Pons (tissue), 1 donor: ENCODE results near the gene SLC7A14.
A peak's percentile ranks its signal among the peaks of the same experiment; 100 is the strongest.

Source experiments
- DNase-seq: peaks from one replicate; pipeline ENCODE4 v3.0.0-alpha.2; 2016; ENCODE audit warnings: low spot score

Gene SLC7A14

GRCh38 chr3:170585937-170586310, at the start of gene SLC7A14:
SLC7A14 (minus strand) TSS chr3:170586075; CDS start chr3:170526936, 59,139 bp downstream.
- no peak for DNase-seq

DNA sequence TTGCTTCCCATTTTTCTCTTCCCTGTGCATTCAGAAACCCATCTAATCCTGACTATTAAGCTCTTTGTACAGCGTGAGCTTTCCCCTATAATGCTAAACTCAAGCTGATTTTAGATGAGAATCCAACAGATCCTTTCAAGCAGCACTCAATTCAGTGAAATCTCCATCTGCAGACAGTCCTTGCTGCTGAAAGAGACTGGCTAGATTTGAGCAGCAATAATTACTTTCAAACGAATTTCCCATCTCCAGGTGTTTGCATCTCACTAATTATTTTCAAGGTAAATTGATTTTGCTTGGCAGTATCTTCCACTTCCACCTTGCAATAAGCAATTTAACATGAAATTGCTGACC, 49.5 kb upstream of the SLC7A14 start:
- no peak for DNase-seq

GRCh38 chr3:170634663-170635384, 48.9 kb upstream of the SLC7A14 start:
- DNase-seq, result peak; percentile 59

- no peak for DNase-seq
Observed at GRCh38 chr3:170633573-170633972, 47.7 kb upstream of the SLC7A14 start.

- DNase-seq, result no peak
Observed at GRCh38 chr3:170632780-170633179, 46.9 kb upstream of the SLC7A14 start.

GRCh38 chr3:170631755-170632488, 46.0 kb upstream of the SLC7A14 start:
- DNase-seq, result no peak

DNA sequence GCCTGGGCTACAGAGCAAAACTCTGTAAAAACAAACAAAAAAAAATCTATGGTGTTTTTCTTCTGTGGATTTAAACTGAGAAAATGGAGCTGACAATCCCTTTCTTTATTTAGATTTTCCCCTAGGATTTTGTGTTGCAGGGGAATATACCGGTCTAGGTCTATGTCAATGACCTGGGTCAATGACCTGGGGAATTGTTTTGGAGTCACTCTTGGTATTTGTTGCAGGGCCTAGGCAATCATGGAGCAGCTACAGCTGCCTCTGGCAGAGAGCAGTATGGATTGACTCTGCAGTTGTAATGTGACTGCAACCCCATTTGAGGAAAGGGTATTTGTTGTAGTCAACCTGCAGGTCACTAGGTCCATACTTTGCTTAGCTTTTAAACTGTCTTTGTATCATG, 37.6 kb upstream of the SLC7A14 start:
- DNase-seq, result no peak

- peak; percentile 88 for DNase-seq
Observed at GRCh38 chr3:170622369-170623159, 36.7 kb upstream of the SLC7A14 start.

- no peak for DNase-seq
Observed at GRCh38 chr3:170621256-170621655, 35.4 kb upstream of the SLC7A14 start.

DNA sequence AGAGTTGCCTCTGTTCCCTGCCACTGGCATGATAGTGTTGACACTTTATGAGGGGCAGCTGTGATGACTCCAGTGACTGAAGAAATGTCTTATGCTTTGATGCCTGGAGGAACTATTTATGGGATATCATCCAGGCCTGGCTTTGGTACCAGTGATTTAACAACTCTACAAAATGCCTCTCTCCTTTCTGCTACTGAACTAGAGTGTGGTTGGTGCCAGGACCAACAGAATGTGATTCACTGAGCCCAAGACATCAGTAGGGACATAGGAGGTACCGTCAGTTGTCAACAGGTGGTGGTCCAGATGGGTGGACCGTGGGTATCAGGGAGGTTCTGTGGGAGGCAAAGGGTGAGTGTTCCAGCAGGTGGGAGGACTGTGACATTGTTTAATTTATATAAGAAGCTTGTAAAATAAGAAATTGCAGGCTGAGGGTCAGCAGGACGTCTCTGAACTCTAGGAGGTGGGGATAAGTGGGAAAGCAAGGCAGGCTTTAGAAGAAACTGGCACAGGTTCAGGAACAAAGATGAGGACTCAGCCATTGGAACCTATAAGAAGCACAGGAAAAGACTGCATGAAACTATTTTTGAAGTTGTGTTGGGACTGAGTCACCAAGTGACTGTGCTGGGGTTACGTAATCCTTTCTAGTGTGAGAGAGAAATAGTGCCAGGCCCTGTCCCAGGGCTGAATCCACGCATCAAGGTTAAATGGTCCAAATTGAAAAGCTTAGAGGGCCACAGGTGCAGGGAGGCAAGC, 28.5 kb upstream of the SLC7A14 start:
- no peak for DNase-seq

- DNase-seq, result no peak
Observed at GRCh38 chr3:170611751-170612150, 25.9 kb upstream of the SLC7A14 start.

DNA sequence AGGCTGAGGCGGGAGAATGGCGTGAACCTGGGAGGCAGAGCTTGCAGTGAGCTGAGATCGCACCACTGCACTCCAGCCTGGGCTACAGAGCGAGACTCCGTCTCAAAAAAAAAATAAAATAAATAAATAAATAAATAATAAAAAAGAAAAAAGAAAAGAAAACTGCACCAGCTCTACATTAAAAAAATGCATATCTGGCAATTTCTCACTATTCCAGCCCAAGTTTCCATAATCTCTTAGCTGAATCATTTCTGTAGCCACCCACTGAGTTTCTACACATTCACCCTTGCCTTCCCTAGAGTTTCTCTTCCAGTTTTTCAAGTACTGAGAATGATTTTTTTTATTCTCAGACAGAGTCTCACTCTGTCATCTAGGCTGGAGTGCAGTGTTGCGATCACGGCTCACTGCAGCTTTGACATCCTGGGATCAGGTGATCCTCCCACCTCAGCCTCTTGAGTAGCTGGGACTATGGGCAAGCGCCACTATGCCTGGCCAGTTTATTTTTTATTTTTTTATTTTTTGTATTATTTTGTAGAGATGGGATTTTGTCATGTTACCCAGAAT, 24.5 kb upstream of the SLC7A14 start:
- DNase-seq, result no peak

DNA sequence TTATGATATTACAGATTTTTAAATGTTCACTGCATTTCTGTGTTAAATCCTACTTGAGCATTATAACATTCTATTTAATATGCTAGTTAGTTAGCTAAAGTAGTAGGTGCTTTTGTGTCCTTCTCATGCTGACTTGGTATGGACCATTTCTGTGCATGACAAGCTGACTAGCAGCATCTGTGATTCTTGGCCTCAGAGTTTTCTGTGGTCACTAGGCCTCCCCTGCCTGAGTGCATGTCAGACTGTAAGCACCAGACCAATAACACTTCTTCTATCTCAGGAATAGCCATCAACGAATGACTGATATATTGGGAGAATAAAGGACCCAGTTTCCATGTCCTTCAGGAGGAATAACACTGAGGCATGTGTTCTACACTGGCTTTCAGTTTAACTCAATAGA, 22.6 kb upstream of the SLC7A14 start:
- DNase-seq, result no peak

DNA sequence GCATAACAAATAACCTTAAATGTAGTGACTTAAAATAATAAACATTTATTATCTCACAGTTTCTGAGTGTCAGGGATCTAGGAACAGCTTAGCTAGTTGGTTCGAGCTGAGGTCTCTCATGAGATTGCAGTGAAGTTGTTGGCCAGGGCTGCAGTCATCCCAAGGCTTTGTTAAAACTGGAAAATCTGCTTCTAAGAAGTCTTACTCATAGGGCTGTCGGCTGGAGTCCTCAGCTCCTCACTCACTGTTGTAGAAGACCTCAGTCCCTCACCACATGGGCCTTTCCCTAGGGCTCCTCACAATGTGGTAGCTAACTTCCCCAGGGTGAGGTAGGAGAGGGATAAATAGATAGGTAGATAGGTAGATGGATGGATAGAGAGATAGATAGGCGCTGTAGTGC, 20.8 kb upstream of the SLC7A14 start:
- no peak for DNase-seq

GRCh38 chr3:170605490-170605889, 19.6 kb upstream of the SLC7A14 start:
- no peak for DNase-seq

- no peak for DNase-seq
Observed at GRCh38 chr3:170603770-170604510, 18.1 kb upstream of the SLC7A14 start.

GRCh38 chr3:170602556-170602955, 16.7 kb upstream of the SLC7A14 start:
- no peak for DNase-seq

- no peak for DNase-seq
Observed at GRCh38 chr3:170600005-170600624, 14.2 kb upstream of the SLC7A14 start.

- no peak for DNase-seq
Observed at GRCh38 chr3:170599091-170599490, 13.2 kb upstream of the SLC7A14 start.

GRCh38 chr3:170598091-170598502, 12.2 kb upstream of the SLC7A14 start:
- peak; percentile 84 for DNase-seq

- no peak for DNase-seq
Observed at GRCh38 chr3:170594528-170594927, 8.7 kb upstream of the SLC7A14 start.
